Measurements from ENCODE around the gene SLC9A3. TPM values are rescaled to one million over a fixed set of nuclear protein-coding genes. Genes with fewer than 3 reads are reported as not detected.

SLC9A3 gene
- total RNA-seq, 2 experiments from 2014 or later, result 2.3 to 2.5 TPM

DNA sequence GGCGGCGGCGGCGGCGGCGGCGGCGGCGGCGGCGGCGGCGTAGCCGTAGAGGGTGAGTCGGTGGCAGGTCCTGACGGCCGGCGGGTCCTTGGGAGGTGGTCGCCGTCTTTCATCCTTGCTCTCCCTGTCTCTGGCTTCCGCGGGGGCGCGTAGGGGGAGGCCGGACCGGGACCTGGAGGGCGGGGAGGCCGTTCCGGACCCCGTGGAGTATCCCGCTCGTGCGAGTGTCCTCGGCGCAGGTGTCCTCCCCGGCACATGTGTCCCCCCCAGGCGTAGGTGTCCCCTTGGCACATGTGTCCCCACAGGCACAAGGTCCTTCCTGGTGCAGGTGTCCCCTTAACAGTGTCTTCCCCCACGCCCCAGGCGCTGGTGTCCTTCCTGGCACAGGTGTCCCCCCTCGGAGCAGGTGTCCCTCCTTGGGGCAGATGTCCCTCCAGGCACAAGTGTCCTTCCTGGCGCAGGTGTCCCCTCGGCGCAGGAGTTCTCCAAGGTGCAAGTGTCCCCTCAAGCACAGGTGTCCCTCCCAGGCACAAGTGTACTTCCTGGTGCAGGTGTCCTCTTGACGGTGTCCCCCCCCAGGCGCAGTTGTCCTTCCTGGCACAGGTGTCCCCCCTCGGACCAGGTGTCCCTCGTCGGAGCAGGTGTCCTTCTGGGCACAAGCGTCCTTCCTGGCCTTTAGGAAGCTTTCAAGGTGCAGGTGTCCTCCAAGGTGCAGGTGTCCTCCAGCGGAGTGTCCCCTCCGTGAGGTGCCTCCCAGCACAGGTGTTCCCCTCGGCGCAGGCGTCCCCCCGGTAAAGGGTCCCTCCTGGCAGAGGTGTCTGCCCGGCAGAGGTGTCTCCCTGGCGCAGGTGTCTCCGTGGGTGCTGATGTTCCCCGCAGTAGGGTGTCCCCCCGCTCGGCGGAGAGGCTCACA lies 80.8 kb downstream of the SLC9A3 start:
- Mint-ChIP-seq H3K9me3 (no peaks in the 10 kb centered on the region), H3K27ac (peak overlapping the region; percentile 93), H3K27me3 (no peaks in the 10 kb centered on the region), H3K36me3 (ENCODE audit: low read depth) (peaks cover 43% of the 10 kb centered on the region), H3K4me3 (peak overlapping the region; percentile 96), H3K4me1 (ENCODE audit: low read depth) (peaks cover 39% of the 10 kb centered on the region)
- peaks cover 21% of the 10 kb centered on the region for H3K36me3 ChIP-seq (ENCODE audit: insufficient read depth, low read length)
- H3K4me3 ChIP-seq (ENCODE audit: low read length), result peak overlapping the region; percentile 98
- ChIA-PET CTCF (no interaction called here), POLR2A (interaction anchor here (1.0 kb wide), 1 partner anchor 173 kb away, joined by 3 read pairs; the partner anchor contains the start of gene PDCD6)
- H3K9me3 ChIP-seq (ENCODE audit: control insufficient read depth in 1 of 2, insufficient read depth in 1 of 2, low read length in 2 of 2), result no peaks in the 10 kb centered on the region
- intact Hi-C loops (cut with DNase I, micrococcal nuclease), result loop anchor here (1.0 to 10.0 kb wide), 5 partner anchors 29 to 449 kb away; partner anchors contain the start of genes BRD9 (in 1 of the 2), CCDC127 (in 1 of the 2), CEP72 (in 1 of the 2) and PDCD6 (in 1 of the 2)
- peaks cover 29% of the 10 kb centered on the region for H3K4me1 ChIP-seq (ENCODE audit: insufficient read depth, low read length)
- H3K27me3 ChIP-seq (ENCODE audit: control insufficient read depth in 1 of 2, insufficient read depth in 2 of 2, low read length in 2 of 2), result no peaks in the 10 kb centered on the region
- peak; percentile 36 for ATAC-seq (ENCODE audit: poor library complexity)
- no peak for TF ChIP-seq CTCF (IDR thresholded peaks at IDR 0.05)
- peak in 7 of 14 experiments; percentile 6 to 62 (median 28) for DNase-seq
- peak overlapping the region; percentile 70 to 79 for H3K27ac ChIP-seq (ENCODE audit: low read depth in 1 of 2, low read length in 2 of 2)

- Histone ChIP-seq H3K9me3 (ENCODE audit: control insufficient read depth in 1 of 2, insufficient read depth in 1 of 2, low read length in 2 of 2) (no peaks in the 10 kb centered on the region), H3K27ac (ENCODE audit: low read depth in 1 of 2, low read length in 2 of 2) (peak within 1 kb of the TSS; percentile 70 to 79), H3K4me3 (ENCODE audit: low read length) (peak within 1 kb of the TSS; percentile 98), H3K36me3 (ENCODE audit: insufficient read depth, low read length) (peaks cover 12% of the 10 kb centered on the region), H3K27me3 (ENCODE audit: control insufficient read depth in 1 of 2, insufficient read depth in 2 of 2, low read length in 2 of 2) (no peaks in the 10 kb centered on the region), H3K4me1 (ENCODE audit: insufficient read depth, low read length) (peaks cover 28% of the 10 kb centered on the region)
- no peaks in the 10 kb centered on the region for H3K27me3 Mint-ChIP-seq
- ChIA-PET CTCF (no interaction called here), POLR2A (interaction anchor here (0.6 to 1.5 kb wide), 4 partner anchors 29 to 863 kb away, joined by 3 to 4 read pairs (median 3); partner anchors contain the start of genes CEP72 and PDCD6)
- ATAC-seq (ENCODE audit: poor library complexity) (peak; percentile 77), DNase-seq (peak; percentile 47 to 89 (median 70))
- peaks cover 37% of the 10 kb centered on the region for H3K4me1 Mint-ChIP-seq (ENCODE audit: low read depth)
- peak within 1 kb of the TSS; percentile 93 for H3K27ac Mint-ChIP-seq
- H3K9me3 Mint-ChIP-seq, result no peaks in the 10 kb centered on the region
- H3K36me3 Mint-ChIP-seq (ENCODE audit: low read depth), result peaks cover 34% of the 10 kb centered on the region
- no peak for TF ChIP-seq CTCF (IDR thresholded peaks at IDR 0.05)
- peak within 1 kb of the TSS; percentile 96 for H3K4me3 Mint-ChIP-seq
- intact Hi-C loops (cut with DNase I, micrococcal nuclease), result loop anchor here (5.0 to 10.0 kb wide), 4 partner anchors 170 to 450 kb away; partner anchors contain the start of genes BRD9 (in 1 of the 2), CCDC127 (in 1 of the 2), CEP72 (in 1 of the 2) and PDCD6 (in 1 of the 2)
Observed at GRCh38 chr5:442335-443238, 81.7 kb downstream of the SLC9A3 start, which contains the start of gene EXOC3. Gene EXOC3 (plus strand): TSS chr5:443176. CDS start chr5:446206, 3,030 bp downstream.

DNA sequence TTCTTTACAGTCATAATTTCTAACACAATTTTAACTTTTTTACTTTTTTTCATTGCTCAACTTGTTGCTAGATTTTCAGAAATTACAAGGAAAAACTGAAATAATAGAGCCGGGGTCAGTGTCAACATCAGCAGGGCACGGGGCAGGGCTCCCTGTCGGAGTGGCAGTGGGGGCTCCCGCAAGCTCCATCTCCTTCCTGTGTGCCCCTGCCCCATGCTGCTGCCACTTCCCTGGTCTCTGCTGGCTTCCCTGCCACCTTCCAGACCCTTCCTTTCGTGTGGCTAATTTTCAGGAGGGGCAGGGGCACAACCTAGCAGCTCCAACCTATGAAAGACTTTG lies 82.3 kb downstream of the SLC9A3 start:
- Histone ChIP-seq H3K4me1 (ENCODE audit: insufficient read depth, low read length) (peaks cover 28% of the 10 kb centered on the region), H3K4me3 (ENCODE audit: low read length) (peak overlapping the region; percentile 98), H3K9me3 (ENCODE audit: control insufficient read depth in 1 of 2, insufficient read depth in 1 of 2, low read length in 2 of 2) (no peaks in the 10 kb centered on the region), H3K36me3 (ENCODE audit: insufficient read depth, low read length) (peaks cover 6% of the 10 kb centered on the region), H3K27me3 (ENCODE audit: control insufficient read depth in 1 of 2, insufficient read depth in 2 of 2, low read length in 2 of 2) (no peaks in the 10 kb centered on the region), H3K27ac (ENCODE audit: low read depth in 1 of 2, low read length in 2 of 2) (no peak overlapping the region)
- ChIA-PET CTCF (interaction anchor here (0.7 kb wide), 1 partner anchor 11 kb away, joined by 7 read pairs; no protein-coding TSS in a partner anchor), POLR2A (interaction anchor here (1.3 to 1.5 kb wide), 2 partner anchors 30 to 170 kb away, joined by 3 to 4 read pairs; partner anchors contain the start of gene CEP72)
- no peak for TF ChIP-seq CTCF (IDR thresholded peaks at IDR 0.05)
- Mint-ChIP-seq H3K4me3 (peak overlapping the region; percentile 96), H3K27me3 (no peaks in the 10 kb centered on the region), H3K27ac (peak overlapping the region; percentile 93), H3K4me1 (ENCODE audit: low read depth) (peaks cover 36% of the 10 kb centered on the region), H3K36me3 (ENCODE audit: low read depth) (peaks cover 27% of the 10 kb centered on the region), H3K9me3 (no peaks in the 10 kb centered on the region)
- intact Hi-C loops (cut with DNase I, micrococcal nuclease), result loop anchor here (5.0 to 10.0 kb wide), 4 partner anchors 170 to 450 kb away; partner anchors contain the start of genes BRD9 (in 1 of the 2), CCDC127 (in 1 of the 2), CEP72 (in 1 of the 2) and PDCD6 (in 1 of the 2)
- no peak for ATAC-seq (ENCODE audit: poor library complexity)
- DNase-seq, result peak in 1 of 14 experiments; percentile 2
